ENCODE results near the gene LYPD6B. TPM values are rescaled to one million over a fixed set of nuclear protein-coding genes. Genes with fewer than 3 reads are reported as not detected.

The LYPD6B gene
- total RNA-seq, 1 donor from 2014 or later, result 1.1 TPM

GRCh38 chr2:149068996-149069888 is 30.7 kb downstream of the LYPD6B start:
- TF ChIP-seq CTCF (conservative IDR thresholded peaks at IDR 0.05; ENCODE audit: low read depth, low read length), result no peak
- no peak for DNase-seq (ENCODE audit: low read depth)
- no peak overlapping the region for H3K4me3 ChIP-seq (ENCODE audit: low read depth, low read length)

- H3K4me3 ChIP-seq (ENCODE audit: low read depth, low read length), result no peak overlapping the region
- no peak for DNase-seq (ENCODE audit: low read depth)
- no peak for TF ChIP-seq CTCF (conservative IDR thresholded peaks at IDR 0.05; ENCODE audit: low read depth, low read length)
Observed at GRCh38 chr2:149070681-149071320, 32.3 kb downstream of the LYPD6B start.

- no peak for DNase-seq (ENCODE audit: low read depth)
- H3K4me3 ChIP-seq (ENCODE audit: low read depth, low read length), result no peak overlapping the region
- TF ChIP-seq CTCF (conservative IDR thresholded peaks at IDR 0.05; ENCODE audit: low read depth, low read length), result no peak
Observed at GRCh38 chr2:149075105-149075504, 36.6 kb downstream of the LYPD6B start.

GRCh38 chr2:149075853-149076252 is 37.4 kb downstream of the LYPD6B start:
- no peak for DNase-seq (ENCODE audit: low read depth)
- no peak overlapping the region for H3K4me3 ChIP-seq (ENCODE audit: low read depth, low read length)
- TF ChIP-seq CTCF (conservative IDR thresholded peaks at IDR 0.05; ENCODE audit: low read depth, low read length), result no peak

GRCh38 chr2:149076863-149077412 is 38.4 kb downstream of the LYPD6B start:
- no peak for TF ChIP-seq CTCF (conservative IDR thresholded peaks at IDR 0.05; ENCODE audit: low read depth, low read length)
- DNase-seq (ENCODE audit: low read depth), result peak; percentile 36

GRCh38 chr2:149077861-149078260 is 39.4 kb downstream of the LYPD6B start:
- no peak for TF ChIP-seq CTCF (conservative IDR thresholded peaks at IDR 0.05; ENCODE audit: low read depth, low read length)
- no peak for DNase-seq (ENCODE audit: low read depth)
- H3K4me3 ChIP-seq (ENCODE audit: low read depth, low read length), result no peak overlapping the region

More at GRCh38 chr2:149076863-149077412, 38.4 kb downstream of the LYPD6B start:
- no peak overlapping the region for H3K4me3 ChIP-seq (ENCODE audit: low read depth, low read length)
